RWPE1 (cell line): ENCODE results near the gene MALAT1.

Experiments
- CTCF ChIA-PET: fragments of 350-600 bp; sonication (Branson Sonifier 250); formaldehyde crosslinking; extraction: SDS; loops from one replicate; lab custom pipeline; 2021; lab: Yijun Ruan, JAX
- POLR2A ChIA-PET: fragments of 400-600 bp; formaldehyde crosslinking; extraction: SDS; loops from one replicate; lab custom pipeline; 2020; ENCODE audit warnings: antibody characterized with exemption; ENCODE audit not compliant: low non-redundant PET; lab: Yijun Ruan, JAX
- DNase-seq: peaks from one replicate; pipeline ENCODE4 v3.0.0; 2012; ENCODE audit warnings: low spot score
- H3K27ac ChIP-seq: fragments of 450-650 bp; 2 replicates; pipeline ENCODE4 v1.5.1; 2017
- CTCF ChIP-seq: fragments of 450-650 bp; conservative IDR thresholded peaks from 2 replicates; pipeline ENCODE4 v1.5.1; 2017; ENCODE audit warnings: low read depth, mild to moderate bottlenecking

The MALAT1 gene

DNA sequence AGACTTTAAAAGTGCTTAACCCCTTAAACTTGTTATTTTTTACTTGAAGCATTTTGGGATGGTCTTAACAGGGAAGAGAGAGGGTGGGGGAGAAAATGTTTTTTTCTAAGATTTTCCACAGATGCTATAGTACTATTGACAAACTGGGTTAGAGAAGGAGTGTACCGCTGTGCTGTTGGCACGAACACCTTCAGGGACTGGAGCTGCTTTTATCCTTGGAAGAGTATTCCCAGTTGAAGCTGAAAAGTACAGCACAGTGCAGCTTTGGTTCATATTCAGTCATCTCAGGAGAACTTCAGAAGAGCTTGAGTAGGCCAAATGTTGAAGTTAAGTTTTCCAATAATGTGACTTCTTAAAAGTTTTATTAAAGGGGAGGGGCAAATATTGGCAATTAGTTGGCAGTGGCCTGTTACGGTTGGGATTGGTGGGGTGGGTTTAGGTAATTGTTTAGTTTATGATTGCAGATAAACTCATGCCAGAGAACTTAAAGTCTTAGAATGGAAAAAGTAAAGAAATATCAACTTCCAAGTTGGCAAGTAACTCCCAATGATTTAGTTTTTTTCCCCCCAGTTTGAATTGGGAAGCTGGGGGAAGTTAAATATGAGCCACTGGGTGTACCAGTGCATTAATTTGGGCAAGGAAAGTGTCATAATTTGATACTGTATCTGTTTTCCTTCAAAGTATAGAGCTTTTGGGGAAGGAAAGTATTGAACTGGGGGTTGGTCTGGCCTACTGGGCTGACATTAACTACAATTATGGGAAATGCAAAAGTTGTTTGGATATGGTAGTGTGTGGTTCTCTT, 2.8 kb downstream of the MALAT1 start:
- CTCF ChIA-PET: interaction anchor here (0.7 kb wide), 1 partner anchor 9 kb away, joined by 3 read pairs; no protein-coding TSS in a partner anchor
- TF ChIP-seq CTCF: no peak
- no peak for DNase-seq

GRCh38 chr11:65502274-65502554, 3.4 kb downstream of the MALAT1 start:
- no peak overlapping the region for H3K27ac ChIP-seq
- ChIA-PET CTCF (interaction anchor here (0.7 kb wide), 1 partner anchor 10 kb away, joined by 3 read pairs; no protein-coding TSS in a partner anchor), POLR2A (interaction anchor here (0.6 to 1.1 kb wide), 3 partner anchors 10 to 161 kb away, joined by 3 to 4 read pairs (median 3); no protein-coding TSS in a partner anchor)
- DNase-seq: no peak
- no peak for TF ChIP-seq CTCF

More for the DNA sequence above, 2.8 kb downstream of the MALAT1 start:
- POLR2A ChIA-PET: interaction anchor here (0.6 to 1.1 kb wide), 3 partner anchors 10 to 161 kb away, joined by 3 to 4 read pairs (median 3); no protein-coding TSS in a partner anchor
- no peak overlapping the region for H3K27ac ChIP-seq

- CTCF ChIA-PET: no interaction called here
- no peak overlapping the region for H3K27ac ChIP-seq
- DNase-seq: no peak
- no peak for TF ChIP-seq CTCF
- POLR2A ChIA-PET: interaction anchor here (0.6 to 1.1 kb wide), 3 partner anchors 11 to 162 kb away, joined by 3 to 4 read pairs (median 3); no protein-coding TSS in a partner anchor
Observed at GRCh38 chr11:65502555-65503367, 3.9 kb downstream of the MALAT1 start.

DNA sequence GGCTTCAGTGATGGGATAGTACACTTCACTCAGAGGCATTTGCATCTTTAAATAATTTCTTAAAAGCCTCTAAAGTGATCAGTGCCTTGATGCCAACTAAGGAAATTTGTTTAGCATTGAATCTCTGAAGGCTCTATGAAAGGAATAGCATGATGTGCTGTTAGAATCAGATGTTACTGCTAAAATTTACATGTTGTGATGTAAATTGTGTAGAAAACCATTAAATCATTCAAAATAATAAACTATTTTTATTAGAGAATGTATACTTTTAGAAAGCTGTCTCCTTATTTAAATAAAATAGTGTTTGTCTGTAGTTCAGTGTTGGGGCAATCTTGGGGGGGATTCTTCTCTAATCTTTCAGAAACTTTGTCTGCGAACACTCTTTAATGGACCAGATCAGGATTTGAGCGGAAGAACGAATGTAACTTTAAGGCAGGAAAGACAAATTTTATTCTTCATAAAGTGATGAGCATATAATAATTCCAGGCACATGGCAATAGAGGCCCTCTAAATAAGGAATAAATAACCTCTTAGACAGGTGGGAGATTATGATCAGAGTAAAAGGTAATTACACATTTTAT, 4.6 kb downstream of the MALAT1 start:
- ChIA-PET CTCF (no interaction called here), POLR2A (interaction anchor here (0.5 to 0.6 kb wide), 2 partner anchors 34 to 61 kb away, joined by 3 read pairs; no protein-coding TSS in a partner anchor)
- no peak for DNase-seq
- H3K27ac ChIP-seq: no peak overlapping the region
- no peak for TF ChIP-seq CTCF

DNA sequence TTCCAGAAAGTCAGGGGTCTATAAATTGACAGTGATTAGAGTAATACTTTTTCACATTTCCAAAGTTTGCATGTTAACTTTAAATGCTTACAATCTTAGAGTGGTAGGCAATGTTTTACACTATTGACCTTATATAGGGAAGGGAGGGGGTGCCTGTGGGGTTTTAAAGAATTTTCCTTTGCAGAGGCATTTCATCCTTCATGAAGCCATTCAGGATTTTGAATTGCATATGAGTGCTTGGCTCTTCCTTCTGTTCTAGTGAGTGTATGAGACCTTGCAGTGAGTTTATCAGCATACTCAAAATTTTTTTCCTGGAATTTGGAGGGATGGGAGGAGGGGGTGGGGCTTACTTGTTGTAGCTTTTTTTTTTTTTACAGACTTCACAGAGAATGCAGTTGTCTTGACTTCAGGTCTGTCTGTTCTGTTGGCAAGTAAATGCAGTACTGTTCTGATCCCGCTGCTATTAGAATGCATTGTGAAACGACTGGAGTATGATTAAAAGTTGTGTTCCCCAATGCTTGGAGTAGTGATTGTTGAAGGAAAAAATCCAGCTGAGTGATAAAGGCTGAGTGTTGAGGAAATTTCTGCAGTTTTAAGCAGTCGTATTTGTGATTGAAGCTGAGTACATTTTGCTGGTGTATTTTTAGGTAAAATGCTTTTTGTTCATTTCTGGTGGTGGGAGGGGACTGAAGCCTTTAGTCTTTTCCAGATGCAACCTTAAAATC, 5.3 kb downstream of the MALAT1 start:
- CTCF ChIA-PET: interaction anchor here (0.9 kb wide), 1 partner anchor 16 kb away, joined by 3 read pairs; no protein-coding TSS in a partner anchor
- POLR2A ChIA-PET: interaction anchor here (0.5 to 1.5 kb wide), 3 partner anchors 27 to 84 kb away, joined by 3 to 8 read pairs (median 4); no protein-coding TSS in a partner anchor
- no peak overlapping the region for H3K27ac ChIP-seq
- TF ChIP-seq CTCF: no peak
- no peak for DNase-seq
